ENCODE measurements around the gene OLFM2.
"Not testable (repeated sequence)": the region's sequence is repeated elsewhere in the genome, so short reads cannot be mapped to it uniquely, and the experiment has no call there.

OLFM2 gene

GRCh38 chr19:9943744-9944143, 7.4 kb upstream of the OLFM2 start:
- no peak overlapping the region for H3K4me3 ChIP-seq (ENCODE audit: low read depth, low read length)

GRCh38 chr19:9941671-9942070, 5.4 kb upstream of the OLFM2 start:
- no peak overlapping the region for H3K4me3 ChIP-seq (ENCODE audit: low read depth, low read length)

GRCh38 chr19:9941231-9941630, 4.9 kb upstream of the OLFM2 start:
- H3K4me3 ChIP-seq (ENCODE audit: low read depth, low read length), result no peak overlapping the region

DNA sequence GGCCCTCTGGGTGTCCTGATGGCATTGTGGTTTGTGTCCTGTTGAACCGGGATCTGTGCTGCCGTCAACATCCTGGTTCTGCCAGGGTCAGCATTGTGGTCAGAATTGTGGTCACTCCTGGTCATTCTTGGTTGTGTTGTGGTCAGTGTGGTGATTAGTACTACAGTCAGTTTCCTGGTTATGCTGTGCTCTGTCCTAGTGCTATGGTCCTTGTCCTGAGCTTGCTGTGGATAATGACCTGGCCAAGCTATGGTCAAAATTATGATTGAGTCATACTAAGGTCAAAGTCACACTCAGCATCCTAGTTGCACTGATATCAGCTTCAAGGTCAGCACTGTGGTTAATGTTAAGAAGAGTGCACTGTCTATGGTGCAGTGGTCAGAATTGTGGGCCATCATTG, 4.5 kb upstream of the OLFM2 start:
- H3K4me3 ChIP-seq (ENCODE audit: low read depth, low read length), result no peak overlapping the region

GRCh38 chr19:9939301-9939913, 3.1 kb upstream of the OLFM2 start:
- no peak overlapping the region for H3K4me3 ChIP-seq (ENCODE audit: low read depth, low read length)

GRCh38 chr19:9937001-9937411, 691 bp upstream of the OLFM2 start:
- peak overlapping the region; percentile 10 for H3K4me3 ChIP-seq (ENCODE audit: low read depth, low read length)

DNA sequence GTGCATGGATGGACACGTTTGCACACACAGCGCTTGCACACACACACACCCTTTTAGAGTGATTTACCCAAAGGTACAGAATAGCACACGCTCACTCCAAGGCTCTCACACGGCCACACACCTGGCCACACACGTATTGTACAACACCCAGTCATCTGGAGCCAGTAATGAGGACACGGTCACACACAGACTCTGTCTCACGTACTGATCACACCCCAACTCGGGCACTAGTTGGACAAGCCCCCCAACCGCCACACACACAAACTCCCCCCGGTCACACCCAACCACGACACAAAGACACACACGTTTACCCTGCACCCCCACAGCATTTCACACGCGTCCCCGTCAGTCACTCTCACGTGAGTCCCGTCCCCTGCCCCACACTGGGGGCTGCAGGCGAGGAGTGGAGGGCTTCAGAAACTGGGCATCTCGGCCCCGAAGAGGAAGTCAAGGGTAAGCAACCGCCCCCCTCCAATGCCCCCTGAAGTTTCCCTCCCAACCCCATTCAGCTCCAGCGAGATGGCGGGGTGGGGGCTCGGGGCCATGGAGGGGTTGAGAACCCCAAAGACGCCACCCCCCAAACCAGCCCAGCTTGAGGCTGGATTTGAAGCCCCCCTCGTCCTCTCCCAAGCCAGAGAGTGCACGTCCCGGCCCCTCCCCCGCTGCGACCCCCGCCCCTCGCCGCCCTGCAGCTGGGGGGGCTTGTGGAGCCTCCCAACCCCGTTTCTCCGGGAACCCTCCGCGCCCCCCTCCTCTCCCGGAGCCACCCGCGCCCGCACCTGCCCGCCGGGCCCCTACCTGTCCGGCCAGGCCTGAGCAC, 599 bp downstream of the OLFM2 start:
- peak overlapping the region; percentile 92 for H3K4me3 ChIP-seq (ENCODE audit: low read depth, low read length)

- H3K4me3 ChIP-seq (ENCODE audit: low read depth, low read length), result peak overlapping the region; percentile 92
Measured at GRCh38 chr19:9934132-9934950, 2.0 kb downstream of the OLFM2 start.

GRCh38 chr19:9932835-9933234, 3.5 kb downstream of the OLFM2 start:
- no peak overlapping the region for H3K4me3 ChIP-seq (ENCODE audit: low read depth, low read length)

- no peak overlapping the region for H3K4me3 ChIP-seq (ENCODE audit: low read depth, low read length)
Measured at GRCh38 chr19:9931629-9932028, 4.7 kb downstream of the OLFM2 start.

GRCh38 chr19:9923440-9923839, 12.9 kb downstream of the OLFM2 start:
- no peak overlapping the region for H3K4me3 ChIP-seq (ENCODE audit: low read depth, low read length)

DNA sequence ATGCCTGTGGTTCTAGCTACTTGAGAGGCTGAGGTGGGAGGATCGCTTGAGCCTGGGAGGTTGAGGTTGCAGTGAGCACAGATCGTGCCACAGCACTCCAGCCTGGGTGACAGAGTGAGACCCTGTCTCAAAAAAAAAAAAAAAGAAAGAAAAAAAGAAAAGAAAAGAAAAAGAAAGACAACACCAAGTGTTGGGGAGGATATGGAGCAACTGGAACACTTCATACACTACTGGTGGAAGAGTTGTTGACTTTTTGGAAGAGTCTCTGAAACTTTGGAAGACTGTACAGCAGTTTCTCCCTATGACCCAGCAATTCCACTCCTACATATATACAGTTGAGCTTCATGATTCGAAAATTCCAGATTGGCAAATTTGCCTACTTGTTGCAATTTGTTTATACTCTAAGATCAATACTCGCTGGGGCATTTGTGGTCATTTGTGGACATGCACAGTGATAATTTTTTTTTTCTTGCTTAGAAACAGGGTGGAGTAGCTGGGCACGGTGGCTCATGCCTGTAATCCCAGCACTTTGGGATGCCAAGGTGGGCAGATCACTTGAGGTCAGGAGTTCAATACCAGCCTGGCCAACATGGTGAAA, 13.4 kb downstream of the OLFM2 start:
- not testable (repeated sequence) for H3K4me3 ChIP-seq (ENCODE audit: low read depth, low read length)

GRCh38 chr19:9917321-9917720, 19.0 kb downstream of the OLFM2 start:
- no peak overlapping the region for H3K4me3 ChIP-seq (ENCODE audit: low read depth, low read length)

DNA sequence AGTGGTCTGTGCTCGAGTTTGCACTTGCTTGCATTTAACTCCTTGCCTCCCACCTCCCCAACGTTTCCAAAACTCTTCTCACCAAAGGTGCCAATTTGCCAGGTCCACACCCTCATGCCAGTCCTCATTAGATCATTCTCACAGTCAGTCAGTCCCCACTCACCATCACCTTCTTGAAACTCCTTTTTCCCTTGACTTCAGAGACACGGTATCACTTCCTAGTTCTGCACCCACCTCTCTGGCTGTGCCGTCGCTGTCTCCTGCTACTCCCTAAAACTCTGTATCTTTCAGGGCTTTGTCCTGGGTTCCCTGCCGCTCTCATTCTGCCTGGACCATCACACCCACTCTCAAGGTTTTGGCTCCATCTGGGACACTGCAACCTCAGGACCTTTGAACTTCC, 19.6 kb downstream of the OLFM2 start:
- no peak overlapping the region for H3K4me3 ChIP-seq (ENCODE audit: low read depth, low read length)

DNA sequence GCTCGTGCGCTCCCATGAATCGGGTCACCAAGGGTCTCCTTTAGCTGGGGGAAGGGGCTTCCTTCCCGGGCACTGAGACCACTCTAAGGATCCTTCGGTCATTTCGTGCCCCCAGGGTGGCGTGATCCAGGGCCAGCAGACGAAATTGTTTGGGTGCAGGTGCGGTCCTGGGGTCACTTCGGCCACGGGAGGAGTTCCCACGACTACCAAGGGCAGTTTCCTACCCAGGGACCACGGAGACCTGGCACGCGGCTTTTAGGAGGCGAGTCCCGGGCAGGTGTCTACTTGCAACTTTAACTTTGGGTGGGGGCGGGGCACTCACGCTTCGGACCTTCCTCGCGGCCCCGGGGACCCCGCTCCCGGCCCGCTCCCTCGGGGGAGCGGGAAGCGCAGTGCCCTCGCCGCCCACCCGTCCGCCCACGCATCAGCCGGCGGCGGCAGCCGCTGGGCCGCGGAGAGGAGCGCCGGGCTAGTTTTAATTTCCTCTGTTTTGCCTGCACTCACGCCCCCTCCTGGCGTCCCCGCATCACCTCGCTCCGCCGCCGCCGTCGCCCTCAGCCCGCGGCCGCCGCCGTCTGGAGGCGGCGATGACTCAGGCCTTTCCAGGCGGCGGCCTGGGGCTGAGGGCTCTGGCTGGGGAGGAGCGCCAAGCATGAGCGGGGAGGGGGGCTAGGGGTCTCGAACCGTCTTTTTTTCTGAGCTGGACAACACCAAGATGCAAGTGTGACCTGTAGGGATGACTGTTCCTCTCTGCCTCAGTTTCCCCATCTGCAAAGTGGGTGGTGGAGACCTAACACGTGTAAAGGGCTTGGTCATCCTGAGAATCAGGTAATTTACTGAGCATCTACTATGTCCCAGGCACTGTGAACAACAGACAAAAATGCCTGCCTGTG, 21.8 kb downstream of the OLFM2 start:
- peak overlapping the region; percentile 38 for H3K4me3 ChIP-seq (ENCODE audit: low read depth, low read length)

DNA sequence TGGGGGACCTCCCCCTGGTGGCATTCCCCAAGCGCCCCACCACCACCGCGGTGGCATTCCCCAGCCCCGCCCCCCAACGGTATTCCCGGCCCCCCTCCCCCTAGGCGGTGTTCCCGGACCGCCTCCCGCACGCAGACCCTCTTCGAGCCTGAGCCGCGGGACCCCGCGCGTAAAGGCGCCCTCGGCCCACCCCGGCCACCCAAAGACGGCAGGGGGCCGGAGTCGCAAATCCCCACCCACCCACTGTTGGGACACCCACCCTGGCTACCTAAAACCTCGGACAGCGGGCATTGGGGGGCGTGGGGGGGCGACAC, 22.4 kb downstream of the OLFM2 start:
- peak overlapping the region; percentile 38 for H3K4me3 ChIP-seq (ENCODE audit: low read depth, low read length)

GRCh38 chr19:9913237-9914000, 22.9 kb downstream of the OLFM2 start:
- peak overlapping the region; percentile 53 for H3K4me3 ChIP-seq (ENCODE audit: low read depth, low read length)

DNA sequence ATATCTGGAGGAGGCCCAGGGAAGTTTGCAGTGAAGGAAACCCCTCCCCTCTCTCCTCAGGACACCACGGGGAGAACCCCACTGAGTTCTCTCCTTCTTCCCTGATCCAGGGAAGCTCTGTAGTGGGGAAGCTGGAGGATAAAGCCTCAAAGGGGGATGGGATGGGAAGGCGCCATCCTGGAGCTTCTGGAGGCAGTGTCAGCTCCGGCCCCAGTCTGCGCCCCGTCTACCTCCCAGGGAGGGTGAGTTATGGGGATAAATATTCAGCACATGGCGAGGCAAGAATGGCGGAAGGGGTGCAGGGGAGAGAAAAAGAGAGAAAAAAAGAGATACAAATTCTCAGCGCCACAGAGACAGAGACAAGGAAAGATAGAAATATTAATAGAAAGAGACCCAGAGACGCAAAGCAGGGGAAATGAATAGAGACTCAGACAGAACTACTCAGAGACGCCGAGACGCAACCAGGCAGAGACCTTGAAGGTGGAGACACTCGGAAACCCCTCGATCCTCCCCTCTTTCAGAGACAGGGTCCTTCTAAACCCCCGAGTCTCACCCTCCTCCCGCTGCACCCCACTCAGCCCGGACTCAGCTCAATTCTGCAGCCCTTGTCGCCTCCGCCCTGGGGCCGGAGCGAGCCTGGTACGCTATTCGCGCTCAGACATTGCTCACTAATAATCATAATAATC, 23.6 kb downstream of the OLFM2 start:
- peak overlapping the region; percentile 53 for H3K4me3 ChIP-seq (ENCODE audit: low read depth, low read length)

GRCh38 chr19:9911524-9912185, 24.7 kb downstream of the OLFM2 start:
- no peak overlapping the region for H3K4me3 ChIP-seq (ENCODE audit: low read depth, low read length)
